Panc1 (cell line): ENCODE results near the gene KDM1B. TPM values are rescaled to one million over a fixed set of nuclear protein-coding genes. Genes with fewer than 3 reads are reported as not detected.

ENCODE experiments used
- ATAC-seq: fragments of 200-7000 bp; cut with Tn5 transposase; 2 replicates; pipeline ENCODE4 v1.9.1; 2020; ENCODE audit warnings: mild to moderate bottlenecking, moderate library complexity
- BruUV-seq: library from RNA; stranded (reverse); fragments of 400-500 nt; replicated peaks from 2 replicates; lab custom pipeline; 2021; lab: Mats Ljungman, UMichigan
- CTCF ChIA-PET: fragments of 300-600 bp; sonication (Branson Sonifier 250); formaldehyde crosslinking; loops from one replicate; lab custom pipeline; 2022; ENCODE audit warnings: antibody characterized with exemption; lab: Charles Lee
- POLR2A ChIA-PET: fragments of 300-600 bp; sonication (Branson Sonifier 250); formaldehyde crosslinking; loops from one replicate; lab custom pipeline; 2022; ENCODE audit warnings: antibody characterized with exemption; lab: Charles Lee
- DNase-seq: peaks from one replicate; pipeline ENCODE4 v3.0.0-alpha.2; 2010; ENCODE audit warnings: low read depth, low spot score
- H3K27ac ChIP-seq: 2 replicates; pipeline ENCODE4 v1.5.1; 2011; ENCODE audit warnings: mild to moderate bottlenecking, low read length, inconsistent platforms
- H3K27me3 ChIP-seq: fragments of 200-500 bp; sonication (Bioruptor generic); 2 replicates; pipeline ENCODE4 v1.6.0; 2014; ENCODE audit warnings: low read length, inconsistent platforms; ENCODE audit not compliant: control insufficient read depth, insufficient read depth
- H3K36me3 ChIP-seq: fragments of 200-500 bp; sonication (Bioruptor generic); 2 replicates; pipeline ENCODE4 v1.5.1; 2014; ENCODE audit warnings: inconsistent platforms, mild to moderate bottlenecking, low read length, moderate library complexity; ENCODE audit not compliant: control insufficient read depth, insufficient read depth
- H3K4me1 ChIP-seq: 2 replicates; pipeline ENCODE4 v1.5.1; 2011; ENCODE audit warnings: inconsistent platforms, mild to moderate bottlenecking, low read length, moderate library complexity; ENCODE audit not compliant: control insufficient read depth, insufficient read depth
- H3K4me3 ChIP-seq, 2 experiments: 2 replicates each; pipeline ENCODE4 v1.5.1; 2011 to 2012; ENCODE audit warnings: low read depth in 2 of 2, low read length in 2 of 2, mild to moderate bottlenecking in 2 of 2, inconsistent platforms in 1 of 2, moderate library complexity in 1 of 2
- H3K9me3 ChIP-seq: fragments of 200-500 bp; sonication (Bioruptor generic); 2 replicates; pipeline ENCODE4 v1.5.1; 2014; ENCODE audit warnings: low read depth, mild to moderate bottlenecking, inconsistent platforms, low read length, moderate library complexity; ENCODE audit not compliant: control insufficient read depth, insufficient read depth
- CTCF ChIP-seq: fragments of 450-650 bp; IDR thresholded peaks from 2 replicates; pipeline ENCODE4 v1.5.1; 2017; ENCODE audit warnings: mild to moderate bottlenecking
- POLR2AphosphoS5 ChIP-seq: IDR thresholded peaks from 2 replicates; pipeline ENCODE4 v1.6.1; 2012; ENCODE audit warnings: mild to moderate bottlenecking, low read depth, low read length, moderate library complexity
- REST ChIP-seq, 2 experiments: IDR thresholded peaks; 2 replicates each; pipeline ENCODE4 v1.6.1; 2011 to 2012; ENCODE audit warnings: low read depth in 2 of 2, control low read depth in 1 of 2, low read length in 1 of 2, mild to moderate bottlenecking in 1 of 2, moderate library complexity in 1 of 2; ENCODE audit not compliant: insufficient read depth in 1 of 2
- SIN3A ChIP-seq: IDR thresholded peaks from 2 replicates; pipeline ENCODE4 v1.6.1; 2012; ENCODE audit warnings: low read depth, mild to moderate bottlenecking, low read length, moderate library complexity, borderline replicate concordance; ENCODE audit not compliant: insufficient read depth
- TCF7L2 ChIP-seq: IDR thresholded peaks from 2 replicates; pipeline ENCODE4 v1.6.1; 2011; ENCODE audit warnings: mild to moderate bottlenecking, low read depth, low read length, inconsistent platforms
- in situ Hi-C: cut with HindIII; loops from 2 replicates; pipeline ENCODE4 v1.10.0; 2016; ENCODE audit warnings: low sequenced_read_pairs, low pct_unique_long_range_greater_than_20kb
- intact Hi-C: fragments of 100-400 bp; cut with micrococcal nuclease; formaldehyde crosslinking; loops from one replicate; pipeline ENCODE4 v1.10.0; 2022; ENCODE audit not compliant: unreplicated experiment
- total RNA-seq: library from RNA; stranded (reverse); gene quantifications from one replicate; pipeline ENCODE4 v1.2.1, GENCODE V29; 2021; ENCODE audit not compliant: unreplicated experiment

Gene KDM1B
- total RNA-seq, 1 experiment from 2014 or later = 27.1 TPM

GRCh38 chr6:18142591-18142861, 12.7 kb upstream of the KDM1B start:
- Histone ChIP-seq H3K36me3 (no peaks in the 10 kb centered on the region), H3K4me1 (no peaks in the 10 kb centered on the region), H3K4me3 (no peak overlapping the region), H3K27me3 (no peaks in the 10 kb centered on the region), H3K27ac (no peak overlapping the region), H3K9me3 (no peaks in the 10 kb centered on the region)
- no TSS peak for BruUV-seq
- ATAC-seq = no peak
- DNase-seq = no peak
- ChIA-PET CTCF (no interaction called here), POLR2A (no interaction called here)
- intact Hi-C loops = no loop called here
- TF ChIP-seq SIN3A (no peak), TCF7L2 (no peak), REST (IDR thresholded peaks at IDR 0.05; ENCODE audit: insufficient read depth in 1 of 2, low read depth in 2 of 2, low read length in 1 of 2) (no peak), POLR2AphosphoS5 (no peak), CTCF (no peak)
- in situ Hi-C loops = no loop called here

- DNase-seq (no peak), ATAC-seq (peak; percentile 58; the same call in 1 of the 2 replicates)
- ChIA-PET CTCF (no interaction called here), POLR2A (no interaction called here)
- no TSS peak for BruUV-seq
- Histone ChIP-seq H3K36me3 (no peaks in the 10 kb centered on the region), H3K27ac (no peak overlapping the region), H3K4me3 (no peak overlapping the region), H3K27me3 (no peaks in the 10 kb centered on the region), H3K9me3 (no peaks in the 10 kb centered on the region), H3K4me1 (no peaks in the 10 kb centered on the region)
- in situ Hi-C loops = no loop called here
- intact Hi-C loops = no loop called here
- TF ChIP-seq POLR2AphosphoS5 = no peak
- no peak for TF ChIP-seq SIN3A
- no peak for TF ChIP-seq REST (IDR thresholded peaks at IDR 0.05; ENCODE audit: insufficient read depth in 1 of 2, low read depth in 2 of 2, low read length in 1 of 2)
- TF ChIP-seq CTCF = no peak
- TF ChIP-seq TCF7L2 = no peak
Observed at GRCh38 chr6:18147160-18147559, 8.1 kb upstream of the KDM1B start.
